HG03108 (cell line): Measurements from ENCODE around the gene NLRX1.
"Not testable (repeated sequence)": the region's sequence is repeated elsewhere in the genome, so short reads cannot be mapped to it uniquely, and the experiment has no call there.

Experiments used
- ATAC-seq: cut with Tn5 transposase; IDR thresholded peaks from one replicate; pipeline ENCODE4 v1.9.1; 2021; ENCODE audit warnings: moderate library complexity; ENCODE audit not compliant: unreplicated experiment

The NLRX1 gene

GRCh38 chr11:119168471-119169281, at the start of gene NLRX1:
TSS of gene NLRX1 (plus strand) at chr11:119168725. CDS start at chr11:119171404, 2,679 bp downstream.
- ATAC-seq = peak; percentile 83

GRCh38 chr11:119118946-119119345, 49.6 kb upstream of the NLRX1 start:
- ATAC-seq = no peak

GRCh38 chr11:119120639-119121007, 47.9 kb upstream of the NLRX1 start:
- no peak for ATAC-seq

- peak; percentile 96 for ATAC-seq
Observed at GRCh38 chr11:119121008-119121810, 47.3 kb upstream of the NLRX1 start, which contains the start of gene HINFP. TSS of gene HINFP (plus strand) at chr11:119121580. CDS start at chr11:119126945, 5,365 bp downstream.

- ATAC-seq = peak; percentile 3
Observed at GRCh38 chr11:119121811-119122124, 46.8 kb upstream of the NLRX1 start.

GRCh38 chr11:119125821-119126220, 42.7 kb upstream of the NLRX1 start:
- no peak for ATAC-seq

GRCh38 chr11:119126675-119127268, 41.8 kb upstream of the NLRX1 start:
- no peak for ATAC-seq

- no peak for ATAC-seq
Observed at GRCh38 chr11:119130662-119131061, 37.9 kb upstream of the NLRX1 start.

- no peak for ATAC-seq
Observed at GRCh38 chr11:119134389-119134978, 34.0 kb upstream of the NLRX1 start.

- not testable (repeated sequence) for ATAC-seq
Observed at GRCh38 chr11:119139276-119139675, 29.2 kb upstream of the NLRX1 start.

- ATAC-seq = no peak
Observed at GRCh38 chr11:119144825-119145486, 23.6 kb upstream of the NLRX1 start.

- no peak for ATAC-seq
Observed at GRCh38 chr11:119145551-119145950, 23.0 kb upstream of the NLRX1 start.

GRCh38 chr11:119147604-119148333, 20.8 kb upstream of the NLRX1 start:
- ATAC-seq = no peak

GRCh38 chr11:119148720-119149017, 19.9 kb upstream of the NLRX1 start:
- no peak for ATAC-seq

GRCh38 chr11:119149018-119149785, 19.3 kb upstream of the NLRX1 start, which contains the start of gene ABCG4:
TSS of gene ABCG4 (plus strand) at chr11:119149052. CDS start at chr11:119149966, 914 bp downstream.
- no peak for ATAC-seq

GRCh38 chr11:119149786-119150275, 18.7 kb upstream of the NLRX1 start:
- no peak for ATAC-seq

- ATAC-seq = no peak
Observed at GRCh38 chr11:119152043-119152442, 16.5 kb upstream of the NLRX1 start.

GRCh38 chr11:119152604-119153003, 15.9 kb upstream of the NLRX1 start:
- no peak for ATAC-seq
